GM18526 (cell line): ENCODE results near the gene NREP.

Experiments used
- POLR2A ChIP-seq: IDR thresholded peaks from 3 replicates; pipeline ENCODE4 v1.6.1; 2011; ENCODE audit not compliant: insufficient read length; ENCODE audit errors: extremely low read depth

Gene NREP, protein sequence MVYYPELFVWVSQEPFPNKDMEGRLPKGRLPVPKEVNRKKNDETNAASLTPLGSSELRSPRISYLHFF

DNA sequence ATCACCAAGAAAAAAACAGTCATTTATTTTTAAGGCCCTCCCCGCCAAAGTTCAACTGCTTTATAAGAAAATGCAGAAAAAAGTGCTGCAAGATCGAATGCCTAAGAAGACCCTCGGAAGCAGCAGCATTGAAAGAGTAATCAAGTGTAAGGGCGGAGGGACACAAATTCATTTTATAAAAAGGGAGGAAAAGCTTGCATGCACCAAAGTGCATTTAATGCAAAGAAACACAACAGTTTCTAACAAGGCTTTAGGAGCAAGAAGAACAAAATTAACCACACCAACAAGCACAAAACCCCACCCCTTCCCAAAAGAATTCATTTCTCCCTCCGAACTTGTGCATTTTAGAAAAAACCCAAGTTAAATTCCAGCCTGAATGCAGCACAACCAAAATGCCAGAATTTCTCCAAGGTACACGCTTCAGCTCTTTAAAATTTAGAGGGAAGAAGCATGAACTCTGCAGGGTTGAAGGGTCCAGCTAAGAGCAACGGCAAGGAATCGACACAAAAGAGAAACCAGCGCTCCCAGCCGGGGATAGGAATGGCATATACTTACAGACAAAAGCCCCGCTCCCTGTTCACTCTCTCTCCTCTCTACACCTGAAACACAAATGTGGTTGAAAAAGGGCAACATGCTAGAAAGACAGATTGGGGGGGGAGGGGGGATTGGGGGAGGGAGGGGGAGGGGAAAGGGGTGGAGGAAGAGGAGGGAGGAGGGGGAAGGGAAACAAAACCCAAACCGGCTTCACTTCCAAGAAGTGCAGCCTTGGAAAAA is at the start of gene NREP:
Gene NREP (minus strand): TSS at position 614 of the 774 bp plus-strand sequence. CDS start 1,422 bp downstream, outside the sequence.
- no peak for TF ChIP-seq POLR2A

DNA sequence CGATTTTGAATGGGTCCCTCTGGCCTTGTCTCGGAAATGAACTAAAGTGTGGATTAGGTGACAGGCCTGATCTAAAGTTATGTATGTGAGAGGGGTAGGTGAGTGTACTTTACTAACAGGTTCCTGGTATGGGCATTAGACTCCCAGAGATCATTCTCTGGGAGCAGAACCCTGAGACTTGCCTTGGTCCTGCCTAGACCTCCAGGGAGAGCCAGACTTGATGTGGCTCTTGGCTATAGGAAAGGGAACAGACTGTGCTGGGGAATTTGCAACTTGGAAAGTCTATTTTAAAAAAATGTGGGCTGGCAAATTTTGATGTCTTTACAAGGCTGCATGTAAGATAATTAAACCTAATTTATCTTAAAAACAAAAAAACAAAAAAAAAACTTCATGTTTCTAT is 49.8 kb upstream of the NREP start:
- TF ChIP-seq POLR2A: no peak

DNA sequence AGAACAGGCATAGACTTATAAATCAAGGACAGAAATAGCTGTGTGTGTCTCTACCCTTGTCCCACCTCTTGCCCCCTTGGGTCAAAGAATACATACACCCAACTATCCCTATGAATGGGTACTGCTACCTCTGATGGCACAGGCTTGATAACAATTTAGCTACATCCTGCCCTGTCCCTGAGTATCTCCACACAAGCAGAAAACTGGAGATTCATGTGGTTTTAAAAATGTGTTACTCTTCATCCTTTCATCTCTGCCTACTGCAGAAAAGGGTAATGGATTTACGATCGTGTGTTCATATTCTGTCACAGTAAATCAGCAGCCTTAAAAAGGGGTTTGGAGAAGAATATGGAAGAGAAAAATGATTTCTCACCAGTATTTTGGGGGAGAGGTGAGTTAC is 49.2 kb upstream of the NREP start:
- TF ChIP-seq POLR2A: no peak

DNA sequence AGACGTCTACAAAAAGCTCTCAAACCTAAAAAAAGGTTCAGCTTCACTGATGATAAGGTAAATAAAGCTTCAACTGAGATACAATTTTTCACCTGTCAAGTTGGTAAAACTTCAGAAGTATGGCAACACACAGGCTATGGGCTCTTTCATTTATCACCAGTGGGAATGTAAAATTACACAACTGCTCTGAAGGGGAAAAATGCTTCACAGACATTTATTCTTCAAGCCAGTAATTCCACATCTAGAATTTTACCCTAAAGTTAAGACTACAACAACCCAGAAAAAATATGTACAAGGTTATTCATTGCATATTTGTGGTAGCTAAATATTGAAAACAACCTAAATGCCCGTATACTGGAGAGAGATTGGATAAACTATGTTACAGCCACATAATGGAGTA is 48.1 kb upstream of the NREP start:
- TF ChIP-seq POLR2A: no peak

DNA sequence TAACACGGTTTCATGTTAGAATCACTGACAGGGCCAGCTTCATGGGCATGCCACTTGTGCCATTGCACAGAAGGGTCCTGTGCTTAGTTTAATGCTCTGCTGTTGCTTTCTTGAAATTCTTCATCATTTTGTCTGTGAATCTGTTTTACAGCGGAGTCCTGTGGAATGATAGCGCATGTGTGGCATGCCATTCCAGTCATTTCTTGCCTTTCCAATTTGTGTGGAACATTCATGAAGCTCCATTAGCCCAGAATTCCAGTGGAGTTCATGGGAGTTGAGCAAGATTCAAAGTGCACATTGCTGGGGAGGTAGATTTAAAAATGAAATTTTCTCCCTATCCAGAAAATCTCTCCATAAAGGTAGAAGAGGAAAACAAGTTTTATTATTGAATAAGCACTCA is 43.4 kb upstream of the NREP start:
- no peak for TF ChIP-seq POLR2A

DNA sequence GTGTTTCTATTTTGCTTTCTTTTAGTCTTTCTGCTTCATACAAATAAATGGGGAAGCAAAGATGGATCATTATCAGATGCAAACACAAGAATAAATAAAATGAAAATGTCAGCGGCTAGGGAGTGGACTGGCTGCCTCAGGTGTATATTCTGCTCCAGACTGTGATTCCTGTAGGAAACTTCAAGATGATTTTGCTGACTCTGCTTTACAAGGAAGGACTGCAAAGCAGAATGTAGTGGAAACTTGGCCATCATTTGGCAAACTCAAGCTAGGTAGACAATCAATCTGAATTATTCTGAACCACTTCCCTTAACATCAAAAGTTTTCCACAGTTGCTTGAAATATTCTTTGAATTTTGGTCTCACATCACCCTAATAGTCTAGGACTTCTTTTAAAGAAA is 38.1 kb upstream of the NREP start:
- TF ChIP-seq POLR2A: no peak

DNA sequence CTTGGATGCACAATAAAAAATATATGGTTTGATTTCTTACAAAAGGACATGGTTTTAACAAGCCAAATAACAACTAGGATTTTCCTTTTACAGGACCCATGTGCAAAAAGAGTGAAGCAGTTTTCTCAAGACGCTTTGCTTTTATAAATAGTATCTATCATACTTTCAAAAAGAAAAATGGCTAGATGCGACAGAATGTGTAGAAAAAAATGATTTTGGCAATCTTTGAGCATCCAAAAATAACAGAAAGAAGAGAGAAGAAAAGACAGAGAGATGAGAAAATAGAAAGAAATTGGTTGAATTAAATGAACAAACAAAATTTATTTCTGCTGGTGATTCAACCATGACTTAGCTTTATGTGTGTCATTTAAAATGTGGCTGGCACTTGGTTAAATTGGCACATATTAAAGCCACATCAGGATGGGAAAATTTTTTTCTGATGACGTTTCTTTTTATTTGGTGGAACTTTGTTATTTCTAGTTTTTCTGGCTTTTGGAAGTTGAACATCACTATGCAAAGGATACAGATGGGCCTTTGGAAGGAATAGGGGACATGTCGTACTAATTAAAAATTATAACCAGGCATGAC is 35.6 kb upstream of the NREP start:
- no peak for TF ChIP-seq POLR2A

DNA sequence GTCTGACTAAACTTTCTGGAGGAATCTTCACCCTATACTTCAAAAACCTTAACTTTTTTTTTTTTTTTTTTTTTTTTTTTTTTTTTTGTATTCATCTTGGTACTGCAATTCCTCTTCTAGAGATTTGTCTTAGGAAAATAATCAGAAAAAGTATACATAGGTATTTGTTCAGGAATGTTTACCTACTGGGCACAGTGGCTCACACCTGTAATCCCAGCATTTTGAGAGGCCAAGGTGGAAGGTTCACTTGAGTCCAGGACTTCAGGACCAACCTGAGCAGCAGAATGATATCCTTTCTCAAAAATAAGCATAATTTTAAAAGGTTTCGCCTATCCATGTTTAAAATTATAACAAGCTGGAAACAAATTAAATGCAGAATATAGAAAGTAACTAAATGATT is 33.3 kb upstream of the NREP start:
- TF ChIP-seq POLR2A: no peak

DNA sequence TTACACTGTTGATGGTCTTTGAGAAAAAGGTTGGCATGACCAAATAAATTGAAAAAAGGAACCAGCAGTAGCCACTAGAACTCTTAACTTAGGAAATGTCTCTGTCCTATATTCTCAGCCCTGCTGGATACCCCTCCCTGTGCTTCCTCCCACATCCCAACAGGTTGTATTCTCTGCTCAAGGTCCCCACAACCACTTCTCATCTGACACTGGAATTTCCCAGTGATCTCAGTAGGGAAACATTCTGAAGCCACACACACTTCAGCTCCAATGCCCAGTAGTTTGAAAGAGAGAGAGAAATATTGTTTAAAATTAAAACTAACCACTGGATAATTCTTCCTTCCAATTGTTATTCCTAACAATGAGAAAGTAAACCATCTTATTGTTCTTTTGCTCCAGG is 30.0 kb upstream of the NREP start:
- no peak for TF ChIP-seq POLR2A

DNA sequence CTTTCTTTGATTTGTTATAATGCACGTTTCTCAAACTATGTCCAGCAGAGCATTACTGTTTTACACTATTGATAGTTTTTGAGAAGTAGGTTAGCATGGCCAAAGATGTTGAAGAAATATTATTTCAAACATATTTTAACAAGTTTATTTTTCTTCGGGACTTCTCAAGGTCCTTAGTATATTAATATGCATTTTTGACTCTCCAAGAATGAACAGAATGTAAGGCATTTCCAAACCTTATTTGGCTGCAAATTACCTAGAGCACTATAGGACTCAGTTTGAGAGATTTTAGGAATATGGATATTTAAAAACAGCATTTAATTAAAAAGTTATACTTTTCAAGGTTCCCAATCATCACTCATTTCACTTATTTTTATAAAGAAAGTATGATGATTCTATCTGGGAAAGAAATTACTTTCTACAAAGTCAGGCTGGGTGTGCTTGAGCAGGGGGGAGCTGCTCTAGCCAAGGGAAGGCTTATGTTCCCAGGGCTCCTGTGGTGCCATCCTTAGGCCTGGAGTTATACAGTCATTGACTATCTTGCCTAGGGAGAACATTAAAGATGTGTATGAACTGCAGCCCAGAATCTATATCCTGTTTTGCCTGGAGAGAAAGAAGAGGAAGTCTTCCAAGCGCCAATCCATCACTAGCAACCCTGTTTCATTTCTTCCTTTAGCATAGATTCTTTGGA is 27.6 kb upstream of the NREP start:
- no peak for TF ChIP-seq POLR2A

DNA sequence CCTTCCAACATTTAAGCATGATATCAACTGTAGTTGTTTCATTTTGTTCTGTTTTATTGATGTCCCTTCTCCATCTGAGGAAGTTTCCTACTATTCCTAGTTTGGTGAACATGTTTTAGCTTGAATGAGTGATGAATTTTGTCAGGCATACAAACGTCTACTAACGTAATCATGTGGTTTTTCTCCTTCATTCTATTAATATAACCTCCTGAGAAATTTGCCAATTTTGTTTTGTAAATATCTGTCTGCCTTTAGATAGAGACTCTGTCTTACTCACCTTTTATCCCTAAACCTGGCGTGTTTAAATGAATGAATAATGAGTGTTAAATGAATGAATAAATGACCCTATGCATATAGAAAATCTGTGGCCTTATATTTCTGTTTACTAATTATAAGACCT is 26.5 kb upstream of the NREP start:
- no peak for TF ChIP-seq POLR2A

DNA sequence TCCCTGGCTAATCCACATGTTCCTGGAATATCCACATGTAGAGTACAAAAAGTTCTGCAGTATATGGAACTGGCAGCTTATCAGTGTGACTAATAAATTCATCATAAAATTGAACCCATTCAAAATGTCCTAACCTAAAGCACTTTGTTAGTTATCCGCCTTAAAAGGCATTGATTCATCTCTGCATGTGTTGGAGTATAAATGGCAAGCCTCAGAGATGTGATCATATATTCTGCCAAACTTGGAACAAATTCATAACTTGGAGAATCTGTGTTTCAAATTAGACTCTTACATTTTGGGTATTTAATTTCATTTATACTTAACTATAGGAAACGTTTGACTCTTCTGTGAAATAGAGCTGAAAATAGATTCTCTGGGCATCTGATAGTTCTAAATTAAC is 25.2 kb upstream of the NREP start:
- TF ChIP-seq POLR2A: no peak

DNA sequence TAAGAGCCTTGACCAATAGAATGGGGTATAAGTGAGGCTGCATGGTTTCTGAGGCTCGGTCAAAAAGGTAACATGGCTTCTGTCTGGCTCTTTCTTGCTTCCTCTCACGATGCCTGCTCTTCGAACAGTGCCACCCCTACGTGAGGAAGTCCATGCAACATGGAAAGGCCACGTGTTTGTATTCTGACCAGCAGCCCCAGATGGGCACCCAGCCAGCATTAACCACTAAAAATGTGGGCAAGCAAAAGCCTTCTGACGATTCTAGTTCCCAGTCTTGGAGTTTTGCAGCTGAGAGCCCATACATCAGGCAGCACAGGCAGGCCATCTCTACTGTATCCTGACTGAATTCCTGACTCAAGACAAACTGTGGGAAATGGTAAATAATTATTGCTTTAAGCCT is 24.2 kb upstream of the NREP start:
- no peak for TF ChIP-seq POLR2A

DNA sequence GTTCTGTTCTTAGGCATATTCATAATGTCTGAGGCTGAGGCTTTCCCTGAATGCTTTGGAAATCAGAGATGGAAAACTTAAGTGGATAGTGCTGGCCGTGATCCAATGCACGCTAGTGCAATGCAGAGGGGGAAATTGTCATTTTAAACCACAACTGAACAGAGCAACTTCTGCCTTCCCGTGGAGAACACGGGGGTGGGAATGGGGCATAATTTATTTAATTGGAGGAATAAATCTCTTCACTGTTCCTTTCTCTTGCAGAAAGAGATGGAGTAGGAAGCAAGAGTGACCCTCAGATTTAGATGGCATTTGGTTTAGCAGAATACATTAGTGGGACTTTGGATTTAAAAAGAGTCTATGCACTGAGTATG is 22.9 kb upstream of the NREP start:
- TF ChIP-seq POLR2A: no peak

DNA sequence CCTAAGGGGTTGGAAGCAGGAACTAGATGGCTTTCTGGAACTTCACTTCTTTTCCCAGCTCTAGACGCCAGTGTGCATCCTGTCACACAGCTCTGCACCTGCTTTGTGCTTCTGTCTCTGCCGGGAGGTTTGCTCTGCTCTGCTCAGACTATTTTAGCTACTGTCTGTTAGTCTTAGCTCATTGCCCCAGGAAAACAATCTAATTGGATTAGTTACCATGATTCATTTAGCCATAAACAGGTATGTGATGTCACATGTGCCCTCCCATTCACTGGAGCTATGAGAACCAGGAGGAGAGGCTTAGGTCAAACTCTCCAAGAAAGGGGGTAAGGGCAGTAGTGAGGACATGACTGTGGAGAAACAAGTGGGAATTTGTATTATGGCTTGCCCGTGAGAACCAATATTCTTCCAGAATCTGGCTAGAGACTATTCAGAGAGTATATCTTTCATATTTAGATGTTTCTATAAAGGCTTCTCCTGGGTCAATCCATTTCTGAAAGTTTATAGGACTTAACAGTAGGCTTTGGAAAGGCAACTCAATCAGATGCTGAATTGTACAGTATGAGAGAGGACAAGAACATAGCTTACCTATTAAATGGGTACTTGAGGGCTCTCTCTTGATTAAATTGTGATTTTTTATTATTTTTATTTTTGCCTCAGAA is 22.4 kb upstream of the NREP start:
- no peak for TF ChIP-seq POLR2A
